Activated CD4-positive, alpha-beta T cell treated with anti-CD3 and anti-CD28 coated beads for 36 hours (primary cell): Measurements from ENCODE around the gene RAI14. TPM values are rescaled to one million over a fixed set of nuclear protein-coding genes. Genes with fewer than 3 reads are reported as not detected.
"Not testable (repeated sequence)": the region's sequence is repeated elsewhere in the genome, so short reads cannot be mapped to it uniquely, and the experiment has no call there.

Experiments
- ATAC-seq: fragments of 200-7000 bp; cut with Tn5 transposase; one replicate; pipeline ENCODE4 v1.10.0; 2021; ENCODE audit warnings: mild to moderate bottlenecking, moderate library complexity
- CTCF ChIA-PET: fragments of 350-600 bp; sonication (Branson Sonifier 250); formaldehyde crosslinking; loops from one replicate; lab custom pipeline; 2021; ENCODE audit warnings: antibody characterized with exemption; lab: Charles Lee
- POLR2A ChIA-PET: fragments of 350-600 bp; sonication (Branson Sonifier 250); formaldehyde crosslinking; loops from one replicate; lab custom pipeline; 2021; ENCODE audit warnings: antibody characterized with exemption, inconsistent platforms; lab: Charles Lee
- DNase-seq: peaks from one replicate; pipeline ENCODE4 v3.0.0-alpha.2; 2020
- H3K27ac Mint-ChIP-seq: one replicate; pipeline ENCODE4 v1.8.0; 2021; ENCODE audit warnings: mixed read lengths
- H3K27me3 Mint-ChIP-seq: one replicate; pipeline ENCODE4 v1.8.0; 2021; ENCODE audit warnings: mixed read lengths
- H3K36me3 Mint-ChIP-seq: one replicate; pipeline ENCODE4 v1.8.0; 2021; ENCODE audit warnings: low read depth, mixed read lengths
- H3K4me1 Mint-ChIP-seq: one replicate; pipeline ENCODE4 v1.8.0; 2021; ENCODE audit warnings: mixed read lengths
- H3K4me3 Mint-ChIP-seq: one replicate; pipeline ENCODE4 v1.8.0; 2021; ENCODE audit warnings: mild to moderate bottlenecking, moderate library complexity, mixed read lengths
- H3K9me3 Mint-ChIP-seq: one replicate; pipeline ENCODE4 v1.8.0; 2021; ENCODE audit warnings: low read depth, mixed read lengths
- intact Hi-C, 2 experiments: fragments of 100-400 bp; cut with DNase I in 1 of 2; cut with micrococcal nuclease in 1 of 2; formaldehyde crosslinking; loops; one replicate each; pipeline versions ENCODE4 v1.14.2 to v1.15.1; 2022 to 2024; cut with DNase I, micrococcal nuclease
- total RNA-seq, 2 experiments: library from RNA; stranded (reverse); gene quantifications; one replicate each; pipeline ENCODE4 v1.2.3, GENCODE V29; 2021

The RAI14 gene
- total RNA-seq, 2 experiments from 2014 or later, result 4.5 to 7.1 TPM

DNA sequence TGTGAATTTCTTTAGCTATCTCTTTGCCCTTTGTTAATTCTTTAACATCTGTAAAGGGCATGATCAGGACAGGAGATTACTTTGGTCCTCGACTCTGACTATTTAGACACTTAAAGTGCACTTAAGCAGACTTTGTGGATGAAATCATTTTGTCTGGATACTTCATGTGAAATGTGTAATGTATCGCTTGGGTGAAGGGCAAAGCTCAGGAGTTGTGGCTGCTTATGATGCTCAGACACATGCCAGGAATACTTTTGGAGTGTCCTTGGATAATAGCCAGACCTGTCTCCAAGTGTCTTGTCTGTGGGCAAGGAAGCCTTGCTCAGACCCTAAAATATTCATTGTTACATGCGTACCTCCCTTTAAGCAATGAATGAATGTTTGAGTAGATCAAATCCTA is 87.8 kb downstream of the RAI14 start:
- ChIA-PET POLR2A (no interaction called here), CTCF (no interaction called here)
- H3K4me1 Mint-ChIP-seq, result no peaks in the 10 kb centered on the region
- H3K36me3 Mint-ChIP-seq, result no peaks in the 10 kb centered on the region
- ATAC-seq, result no peak
- H3K27me3 Mint-ChIP-seq, result no peaks in the 10 kb centered on the region
- H3K9me3 Mint-ChIP-seq, result no peaks in the 10 kb centered on the region
- DNase-seq, result no peak
- no peak overlapping the region for H3K27ac Mint-ChIP-seq
- intact Hi-C loops, result no loop called here
- no peak overlapping the region for H3K4me3 Mint-ChIP-seq

DNA sequence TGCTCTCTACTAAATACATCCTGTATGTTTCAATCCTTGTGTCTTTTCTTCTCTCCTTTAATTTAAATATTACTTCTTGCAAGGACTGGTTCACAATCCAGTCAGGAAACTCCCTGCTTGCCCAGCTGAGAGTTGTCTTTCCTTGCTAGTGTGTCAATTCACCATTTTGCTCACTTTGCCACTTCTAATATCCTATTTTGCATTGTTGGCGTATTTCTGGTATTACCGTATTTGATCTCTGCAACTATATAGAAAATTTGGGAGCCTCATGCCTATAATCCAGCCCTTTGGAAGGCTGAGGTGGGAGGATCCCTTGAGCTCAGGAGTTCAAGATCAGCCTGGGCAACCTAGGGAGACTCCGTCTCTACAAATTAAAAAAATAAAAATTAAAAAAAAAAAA is 92.3 kb downstream of the RAI14 start:
- POLR2A ChIA-PET, result no interaction called here
- CTCF ChIA-PET, result no interaction called here
- Mint-ChIP-seq H3K9me3 (no peaks in the 10 kb centered on the region), H3K36me3 (no peaks in the 10 kb centered on the region), H3K27me3 (no peaks in the 10 kb centered on the region), H3K27ac (no peak overlapping the region), H3K4me3 (no peak overlapping the region), H3K4me1 (no peaks in the 10 kb centered on the region)
- intact Hi-C loops, result no loop called here
- no peak for DNase-seq
- no peak for ATAC-seq

DNA sequence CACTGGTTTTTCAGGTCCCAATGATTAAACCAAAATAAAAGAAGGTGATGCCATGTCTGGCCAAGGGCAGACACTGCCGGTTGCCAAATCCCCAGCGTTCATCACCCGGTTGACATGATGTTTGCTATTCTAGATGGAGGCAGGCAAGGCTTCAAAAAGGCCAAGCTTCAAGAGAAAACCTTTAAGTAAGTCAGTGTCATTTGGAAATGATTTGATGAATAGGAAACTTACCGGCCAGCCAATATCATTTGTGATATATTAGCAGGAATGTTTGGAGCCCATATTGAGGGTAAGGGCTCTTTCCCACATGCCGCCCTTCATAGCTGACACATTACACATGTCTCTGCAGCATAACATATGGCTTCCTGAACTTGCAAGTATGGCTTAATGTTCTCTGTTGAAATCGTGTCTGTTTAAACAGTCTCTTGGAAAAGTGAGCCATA is 93.3 kb downstream of the RAI14 start:
- Mint-ChIP-seq H3K27ac (no peak overlapping the region), H3K4me1 (no peaks in the 10 kb centered on the region), H3K4me3 (no peak overlapping the region), H3K9me3 (no peaks in the 10 kb centered on the region), H3K27me3 (no peaks in the 10 kb centered on the region), H3K36me3 (no peaks in the 10 kb centered on the region)
- intact Hi-C loops, result no loop called here
- ATAC-seq (no peak), DNase-seq (no peak)
- ChIA-PET POLR2A (no interaction called here), CTCF (no interaction called here)

GRCh38 chr5:34750206-34750605 is 94.1 kb downstream of the RAI14 start:
- ChIA-PET POLR2A (no interaction called here), CTCF (no interaction called here)
- no peak overlapping the region for H3K27ac Mint-ChIP-seq
- H3K27me3 Mint-ChIP-seq, result no peaks in the 10 kb centered on the region
- DNase-seq (no peak), ATAC-seq (no peak)
- no peaks in the 10 kb centered on the region for H3K36me3 Mint-ChIP-seq
- H3K4me1 Mint-ChIP-seq, result no peaks in the 10 kb centered on the region
- intact Hi-C loops, result no loop called here
- no peak overlapping the region for H3K4me3 Mint-ChIP-seq
- H3K9me3 Mint-ChIP-seq, result no peaks in the 10 kb centered on the region

GRCh38 chr5:34751807-34752736 is 95.9 kb downstream of the RAI14 start:
- intact Hi-C loops, result no loop called here
- no peak for DNase-seq
- ChIA-PET CTCF (interaction anchor here (0.7 kb wide), 1 partner anchor 97 kb away, joined by 5 read pairs; no protein-coding TSS in a partner anchor), POLR2A (no interaction called here)
- no peak overlapping the region for H3K4me3 Mint-ChIP-seq
- H3K9me3 Mint-ChIP-seq, result no peaks in the 10 kb centered on the region
- H3K4me1 Mint-ChIP-seq, result no peaks in the 10 kb centered on the region
- no peaks in the 10 kb centered on the region for H3K36me3 Mint-ChIP-seq
- no peaks in the 10 kb centered on the region for H3K27me3 Mint-ChIP-seq
- H3K27ac Mint-ChIP-seq, result no peak overlapping the region
- ATAC-seq, result no peak

GRCh38 chr5:34753236-34753635 is 97.1 kb downstream of the RAI14 start:
- intact Hi-C loops, H3K36me3 Mint-ChIP-seq: not testable (repeated sequence)

GRCh38 chr5:34755926-34756325 is 99.8 kb downstream of the RAI14 start:
- ChIA-PET POLR2A (no interaction called here), CTCF (no interaction called here)
- ATAC-seq, result no peak
- intact Hi-C loops, result no loop called here
- no peaks in the 10 kb centered on the region for H3K27me3 Mint-ChIP-seq
- no peaks in the 10 kb centered on the region for H3K36me3 Mint-ChIP-seq
- no peaks in the 10 kb centered on the region for H3K9me3 Mint-ChIP-seq
- no peak overlapping the region for H3K27ac Mint-ChIP-seq
- H3K4me3 Mint-ChIP-seq, result no peak overlapping the region
- no peak for DNase-seq
- no peaks in the 10 kb centered on the region for H3K4me1 Mint-ChIP-seq

More at GRCh38 chr5:34753236-34753635, 97.1 kb downstream of the RAI14 start:
- ATAC-seq, H3K27me3 Mint-ChIP-seq, H3K4me1 Mint-ChIP-seq, H3K9me3 Mint-ChIP-seq, H3K27ac Mint-ChIP-seq, DNase-seq, POLR2A ChIA-PET, H3K4me3 Mint-ChIP-seq, CTCF ChIA-PET: not testable (repeated sequence)

GRCh38 chr5:34756781-34757624 is 100.9 kb downstream of the RAI14 start:
- ChIA-PET POLR2A (no interaction called here), CTCF (no interaction called here)
- Mint-ChIP-seq H3K27me3 (no peaks in the 10 kb centered on the region), H3K9me3 (no peaks in the 10 kb centered on the region), H3K4me1 (no peaks in the 10 kb centered on the region), H3K27ac (no peak overlapping the region), H3K4me3 (no peak overlapping the region), H3K36me3 (no peaks in the 10 kb centered on the region)
- intact Hi-C loops, result no loop called here
- DNase-seq, result no peak
- ATAC-seq, result no peak

- intact Hi-C loops, result no loop called here
- no peaks in the 10 kb centered on the region for H3K4me1 Mint-ChIP-seq
- H3K9me3 Mint-ChIP-seq, result no peaks in the 10 kb centered on the region
- H3K27me3 Mint-ChIP-seq, result no peaks in the 10 kb centered on the region
- CTCF ChIA-PET, result no interaction called here
- no peak overlapping the region for H3K27ac Mint-ChIP-seq
- no peak for ATAC-seq
- H3K36me3 Mint-ChIP-seq, result no peaks in the 10 kb centered on the region
- no peak for DNase-seq
- POLR2A ChIA-PET, result no interaction called here
- no peak overlapping the region for H3K4me3 Mint-ChIP-seq
Measured at GRCh38 chr5:34758514-34758913, 102.4 kb downstream of the RAI14 start.

- H3K4me1 Mint-ChIP-seq, H3K4me3 Mint-ChIP-seq, H3K9me3 Mint-ChIP-seq, ATAC-seq, H3K36me3 Mint-ChIP-seq, intact Hi-C loops, H3K27ac Mint-ChIP-seq, H3K27me3 Mint-ChIP-seq, DNase-seq, POLR2A ChIA-PET, CTCF ChIA-PET: not testable (repeated sequence)
Measured at GRCh38 chr5:34759213-34759612, 103.1 kb downstream of the RAI14 start.

DNA sequence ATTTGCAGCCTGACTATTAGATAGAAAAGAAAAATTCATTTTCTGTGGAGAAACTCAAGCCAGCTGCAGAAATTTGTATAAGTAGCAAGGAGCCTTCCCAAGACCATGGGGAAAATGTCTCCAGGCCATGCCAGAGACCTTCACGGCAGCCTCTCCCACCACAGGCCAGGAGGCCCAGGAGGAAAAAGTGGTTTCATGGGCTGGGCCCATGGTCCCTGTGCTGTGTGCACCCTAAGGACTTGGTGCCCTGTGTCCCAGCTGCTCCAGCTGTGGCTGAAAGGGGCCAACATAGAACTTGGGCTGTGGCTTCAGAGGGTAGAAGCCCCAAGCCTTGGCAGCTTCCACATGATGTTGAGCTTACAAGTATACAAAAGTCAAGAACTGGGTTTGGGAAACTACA is 109.5 kb downstream of the RAI14 start:
- Mint-ChIP-seq H3K4me3 (no peak overlapping the region), H3K36me3 (no peaks in the 10 kb centered on the region), H3K27ac (no peak overlapping the region), H3K4me1 (no peaks in the 10 kb centered on the region), H3K9me3 (no peaks in the 10 kb centered on the region), H3K27me3 (peaks cover 7% of the 10 kb centered on the region)
- ATAC-seq (no peak), DNase-seq (no peak)
- ChIA-PET POLR2A (no interaction called here), CTCF (no interaction called here)
- intact Hi-C loops, result no loop called here

- H3K4me3 Mint-ChIP-seq, result no peak overlapping the region
- POLR2A ChIA-PET, result no interaction called here
- no peaks in the 10 kb centered on the region for H3K36me3 Mint-ChIP-seq
- H3K9me3 Mint-ChIP-seq, result no peaks in the 10 kb centered on the region
- intact Hi-C loops, result no loop called here
- no peaks in the 10 kb centered on the region for H3K4me1 Mint-ChIP-seq
- DNase-seq (no peak), ATAC-seq (no peak)
- H3K27me3 Mint-ChIP-seq, result peaks cover 10% of the 10 kb centered on the region
- CTCF ChIA-PET, result no interaction called here
- H3K27ac Mint-ChIP-seq, result no peak overlapping the region
Measured at GRCh38 chr5:34767180-34767579, 111.1 kb downstream of the RAI14 start.
